Stimulated activated CD4-positive, alpha-beta T cell treated with anti-CD3 and anti-CD28 coated beads, Interleukin-1b, Interleukin-23, amount 100 ng/mL, for 24 hours (primary cell): ENCODE results near the gene AMDHD2.

Source experiments
- DNase-seq, 4 experiments: peaks; one replicate each; pipeline ENCODE4 v3.0.0-alpha.2; 2020; ENCODE audit warnings: low read depth in 4 of 4, low spot score in 1 of 4

Gene AMDHD2

DNA sequence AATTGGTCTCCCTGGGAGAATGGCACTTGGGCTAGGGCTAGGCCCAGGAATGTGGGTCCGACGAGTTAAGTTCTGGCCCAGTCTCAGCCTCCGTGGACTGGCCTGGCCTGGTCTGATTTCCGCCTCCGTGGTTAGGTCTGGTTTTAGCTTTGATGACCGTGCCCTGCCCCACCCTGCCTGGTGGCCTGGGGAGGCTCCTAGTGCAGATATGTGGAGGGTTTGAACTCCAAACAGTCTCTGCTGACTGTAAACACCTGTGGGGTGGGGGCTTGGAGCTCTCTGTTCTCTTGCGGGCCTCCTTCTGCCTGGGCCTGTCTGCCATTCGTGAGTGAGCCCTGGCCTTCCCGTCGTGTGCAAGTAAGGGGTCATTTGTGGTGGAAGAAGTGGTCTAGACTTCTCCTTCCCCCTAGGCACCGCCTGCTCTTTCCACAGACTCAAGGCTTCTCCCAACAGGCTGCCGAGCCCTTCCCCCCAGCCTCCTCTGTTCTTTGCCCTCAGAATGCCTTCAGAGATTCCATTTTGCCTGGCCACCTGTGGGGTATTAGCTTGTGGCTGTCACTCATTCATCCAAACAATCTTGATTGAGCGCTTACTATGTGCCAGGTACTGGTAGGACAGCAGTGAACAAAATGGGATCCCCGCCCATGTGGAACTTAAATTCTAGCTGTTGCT lies 4.9 kb upstream of the AMDHD2 start:
- no peak for DNase-seq

- DNase-seq, result no peak
These were observed 3.6 kb upstream of the AMDHD2 start for GRCh38 chr16:2516391-2517240.

DNA sequence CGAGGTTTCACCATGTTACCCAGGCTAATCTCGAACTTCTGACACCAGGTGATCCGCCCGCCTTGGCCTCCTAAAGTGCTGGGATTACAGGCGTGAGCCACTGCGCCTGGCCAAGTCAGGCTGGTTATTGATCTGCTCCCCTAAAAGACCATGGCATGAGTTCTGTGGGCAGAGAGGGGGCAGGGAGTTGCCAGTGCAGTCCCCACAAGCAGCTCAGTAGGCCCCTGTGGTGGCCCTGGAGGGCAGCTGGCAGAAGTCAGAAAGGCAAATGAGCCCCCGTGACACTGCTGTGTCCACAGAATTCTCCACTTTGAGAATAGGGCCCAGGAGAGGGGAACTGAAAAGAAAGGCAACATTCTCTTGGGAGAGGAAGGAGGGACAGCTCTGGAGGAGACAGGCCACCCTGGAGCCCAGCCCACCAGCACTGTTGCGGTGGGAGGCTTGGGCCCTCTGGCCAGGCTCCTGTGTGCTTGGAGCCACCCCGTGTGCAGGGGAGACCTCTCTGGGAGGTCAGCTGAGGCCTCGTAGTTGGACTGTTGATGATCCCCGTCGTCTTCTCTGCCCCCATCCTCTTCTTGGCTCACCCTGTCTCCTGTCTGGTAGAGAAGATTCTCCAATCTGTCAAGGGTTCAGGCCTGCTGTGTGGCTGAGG lies 2.1 kb upstream of the AMDHD2 start:
- no peak for DNase-seq

DNA sequence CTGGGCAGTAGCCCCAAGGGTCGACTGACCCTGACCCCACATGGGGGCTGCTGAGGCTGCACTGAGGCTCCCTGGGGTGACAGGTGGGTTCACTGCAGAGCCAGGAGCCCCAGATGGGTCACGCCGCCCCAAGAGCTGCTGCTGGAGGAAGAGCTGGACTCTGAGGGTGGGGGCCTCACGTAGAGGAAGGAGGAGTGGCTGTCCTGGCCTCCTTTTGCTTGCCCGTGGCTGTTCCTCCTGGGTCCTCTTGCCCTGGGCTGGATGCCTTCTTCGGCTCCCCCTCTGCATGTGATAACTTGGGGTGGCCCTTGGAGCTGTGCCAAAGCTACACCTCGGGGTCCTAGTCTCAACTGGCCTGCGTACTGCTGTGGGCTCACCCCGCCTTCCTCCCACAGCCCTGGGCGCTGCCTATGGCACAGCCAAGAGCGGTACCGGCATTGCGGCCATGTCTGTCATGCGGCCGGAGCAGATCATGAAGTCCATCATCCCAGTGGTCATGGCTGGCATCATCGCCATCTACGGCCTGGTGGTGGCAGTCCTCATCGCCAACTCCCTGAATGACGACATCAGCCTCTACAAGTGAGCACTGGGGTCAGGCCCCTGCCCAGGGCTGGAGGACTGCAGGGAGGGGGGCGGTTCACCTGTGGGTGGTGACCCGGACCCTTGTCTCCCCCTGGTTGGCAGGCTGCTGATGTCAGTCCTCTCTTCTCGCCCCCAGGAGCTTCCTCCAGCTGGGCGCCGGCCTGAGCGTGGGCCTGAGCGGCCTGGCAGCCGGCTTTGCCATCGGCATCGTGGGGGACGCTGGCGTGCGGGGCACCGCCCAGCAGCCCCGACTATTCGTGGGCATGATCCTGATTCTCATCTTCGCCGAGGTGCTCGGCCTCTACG lies 1.1 kb upstream of the AMDHD2 start:
- no peak for DNase-seq

DNA sequence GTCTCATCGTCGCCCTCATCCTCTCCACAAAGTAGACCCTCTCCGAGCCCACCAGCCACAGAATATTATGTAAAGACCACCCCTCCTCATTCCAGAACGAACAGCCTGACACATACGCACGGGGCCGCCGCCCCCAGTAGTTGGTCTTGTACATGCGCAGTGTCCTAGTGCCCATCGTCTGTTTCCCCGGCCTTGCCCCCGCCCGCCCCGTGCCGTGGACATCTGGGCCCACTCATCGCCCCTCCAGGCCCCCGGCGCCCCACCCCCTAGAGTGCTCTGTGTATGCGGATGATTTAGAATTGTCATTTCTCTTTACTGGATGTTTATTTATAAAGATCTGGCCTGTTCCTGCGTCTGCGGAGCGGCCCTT lies 475 bp upstream of the AMDHD2 start:
- DNase-seq, result no peak

DNA sequence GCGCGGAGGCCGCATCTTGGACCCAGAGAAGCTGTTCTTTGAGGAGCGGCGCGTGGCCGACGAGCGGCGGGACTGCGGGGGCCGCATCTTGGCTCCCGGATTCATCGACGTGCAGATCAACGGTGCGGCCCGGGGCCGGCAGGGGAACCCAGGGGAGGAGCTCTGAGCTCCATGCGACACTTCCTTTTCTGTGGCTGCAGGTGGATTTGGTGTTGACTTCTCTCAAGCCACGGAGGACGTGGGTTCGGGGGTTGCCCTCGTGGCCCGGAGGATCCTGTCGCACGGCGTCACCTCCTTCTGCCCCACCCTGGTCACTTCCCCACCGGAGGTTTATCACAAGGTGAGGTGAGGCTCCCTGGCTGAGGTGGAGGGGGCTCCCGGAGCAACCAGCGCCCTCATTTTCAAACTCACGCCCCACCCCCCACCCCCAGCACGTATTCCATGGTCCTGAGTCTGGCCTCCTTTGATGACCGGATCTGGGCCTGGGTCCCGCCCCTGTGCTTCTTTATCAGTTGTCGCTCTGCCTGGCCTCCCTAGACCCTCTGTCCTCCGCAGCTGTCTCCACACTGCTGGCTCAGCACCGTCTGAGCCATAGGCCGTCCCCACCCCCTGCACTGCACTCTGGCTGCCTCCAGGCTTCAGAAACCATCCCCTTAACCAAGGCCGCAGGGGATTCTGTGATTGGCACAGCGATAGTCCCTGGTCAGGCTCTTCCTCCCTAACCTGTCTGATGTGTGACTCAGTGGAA lies 787 bp downstream of the AMDHD2 start:
- peak in 1 of 4 experiments; percentile 33 for DNase-seq

- no peak for DNase-seq
These were observed 3.6 kb downstream of the AMDHD2 start for GRCh38 chr16:2523801-2524231.

- no peak for DNase-seq
These were observed 4.3 kb downstream of the AMDHD2 start for GRCh38 chr16:2524339-2524938.

DNA sequence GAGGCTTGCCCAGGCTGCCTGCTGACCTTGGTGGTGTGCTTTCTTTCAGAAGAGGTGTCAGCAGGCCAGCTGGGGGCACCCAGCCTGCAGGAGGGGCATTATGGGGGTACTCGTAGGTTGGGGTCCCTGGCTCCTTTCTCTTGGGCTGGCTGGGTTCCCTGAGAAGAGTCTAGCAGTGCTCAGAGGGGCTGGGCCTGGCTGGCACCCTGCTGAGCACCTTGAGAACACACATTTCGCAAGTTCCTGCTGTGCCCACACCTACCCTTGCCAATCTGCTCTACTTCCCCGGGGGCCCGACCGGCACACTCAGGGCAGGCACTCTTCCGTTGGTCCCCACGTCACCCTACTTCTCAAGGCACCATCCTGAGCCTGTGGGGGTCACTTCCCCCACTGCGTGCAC lies 6.0 kb downstream of the AMDHD2 start:
- DNase-seq, result no peak

DNA sequence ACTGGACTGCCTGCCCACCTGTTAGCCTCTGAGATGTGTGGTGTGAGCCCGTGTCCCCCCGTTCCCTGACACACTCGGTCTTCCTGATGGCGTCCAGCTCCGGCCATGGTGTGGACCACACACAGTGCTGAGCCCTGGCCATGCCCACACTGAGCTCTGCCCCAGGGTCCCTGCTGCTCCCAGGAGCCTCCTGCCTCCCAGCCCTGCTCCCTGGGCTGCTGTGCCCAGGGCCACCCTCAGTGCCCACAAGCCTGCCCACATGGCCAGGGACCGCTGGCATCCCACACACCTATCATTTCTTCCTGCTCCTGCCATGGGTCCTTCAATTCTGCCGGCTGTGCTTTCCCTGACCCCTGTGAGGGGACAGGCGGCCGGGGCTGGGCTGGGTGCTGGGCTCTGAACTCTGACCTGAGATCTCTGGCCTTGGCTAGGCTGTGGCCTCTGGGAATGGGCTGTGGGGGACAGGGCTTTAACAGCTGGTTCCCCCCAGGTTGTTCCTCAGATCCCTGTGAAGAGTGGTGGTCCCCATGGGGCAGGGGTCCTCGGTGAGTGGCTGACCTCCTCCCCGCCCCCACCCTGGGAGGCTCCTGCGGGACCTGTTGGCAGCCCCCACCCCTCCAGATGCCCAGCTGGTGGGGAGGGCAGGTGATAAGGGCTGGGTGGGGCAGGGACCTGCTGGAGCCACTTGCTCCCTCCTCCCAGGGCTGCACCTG lies 7.1 kb downstream of the AMDHD2 start:
- DNase-seq, result no peak

GRCh38 chr16:2527784-2528100 lies 7.6 kb downstream of the AMDHD2 start:
- DNase-seq, result no peak

DNA sequence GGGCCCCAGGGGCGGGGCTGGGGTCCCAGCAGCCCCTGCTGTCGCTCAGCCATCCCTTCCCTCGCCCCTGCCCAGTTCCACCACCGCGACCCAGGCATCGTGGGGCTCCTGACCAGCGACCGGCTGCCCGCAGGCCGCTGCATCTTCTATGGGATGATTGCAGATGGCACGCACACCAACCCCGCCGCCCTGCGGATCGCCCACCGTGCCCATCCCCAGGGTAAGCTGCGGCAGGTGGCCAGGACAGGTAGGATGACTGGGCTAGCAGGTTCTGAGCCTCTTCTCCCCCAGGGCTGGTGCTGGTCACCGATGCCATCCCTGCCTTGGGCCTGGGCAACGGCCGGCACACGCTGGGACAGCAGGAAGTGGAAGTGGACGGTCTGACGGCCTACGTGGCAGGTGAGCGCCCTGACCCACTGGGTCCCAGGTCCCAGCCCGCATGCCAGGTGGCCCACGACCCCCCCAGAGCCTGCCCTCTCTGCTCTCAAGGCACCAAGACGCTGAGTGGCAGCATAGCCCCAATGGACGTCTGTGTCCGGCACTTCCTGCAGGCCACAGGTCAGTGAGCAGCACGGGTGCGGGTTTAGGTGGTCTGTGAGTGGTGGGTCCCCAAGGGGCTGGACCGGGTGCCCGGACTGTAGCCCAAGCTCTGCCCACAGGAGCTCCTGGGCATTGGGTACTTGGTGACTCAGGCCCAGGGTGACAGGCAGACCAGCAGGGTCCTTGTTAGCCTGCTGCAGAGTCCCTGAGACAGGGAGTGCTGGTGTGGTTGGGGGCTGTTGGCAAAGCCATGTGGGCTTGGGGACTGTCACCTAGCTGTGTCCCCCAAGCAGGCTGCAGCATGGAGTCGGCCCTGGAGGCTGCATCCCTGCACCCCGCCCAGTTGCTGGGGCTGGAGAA lies 8.2 kb downstream of the AMDHD2 start:
- DNase-seq, result no peak

- no peak for DNase-seq
These were observed 9.1 kb downstream of the AMDHD2 start for GRCh38 chr16:2529061-2529931.

DNA sequence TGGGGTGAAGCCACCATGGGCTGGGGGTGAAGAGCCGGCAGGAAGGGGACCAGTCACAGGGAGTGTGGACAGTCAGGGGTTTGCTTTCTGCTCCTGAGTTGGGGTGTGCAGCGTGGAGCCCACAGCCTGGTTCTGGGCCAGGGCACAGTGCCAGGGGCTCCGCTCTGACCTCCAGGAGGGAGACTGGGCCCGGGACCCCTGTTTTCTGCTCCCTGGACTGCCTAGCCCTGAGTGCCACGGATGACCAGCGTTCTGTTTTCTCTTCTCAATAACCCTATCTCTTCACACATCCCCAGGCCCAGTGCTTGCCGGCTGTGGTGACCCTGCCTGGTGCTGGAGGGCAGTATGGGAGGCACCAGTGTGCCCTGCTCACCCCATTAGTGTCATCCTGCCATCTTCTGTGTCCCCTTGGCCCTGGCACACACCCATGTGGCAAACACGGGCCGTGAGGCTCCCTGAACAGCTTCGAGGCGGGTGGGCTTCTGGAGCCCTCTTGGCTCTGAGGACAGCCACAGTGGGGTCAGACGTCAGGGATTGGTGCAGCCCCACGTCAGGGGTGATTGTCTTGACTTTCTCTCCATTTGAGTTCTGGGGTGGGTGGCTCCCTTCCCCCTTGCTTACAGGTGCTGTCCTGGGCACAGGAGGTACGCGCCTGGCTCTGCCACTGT lies 9.9 kb downstream of the AMDHD2 start:
- DNase-seq, result no peak

GRCh38 chr16:2530629-2531318 lies 10.6 kb downstream of the AMDHD2 start:
- DNase-seq, result no peak

- no peak for DNase-seq
These were observed 11.2 kb downstream of the AMDHD2 start, which contains the start of gene CEMP1 for GRCh38 chr16:2531371-2531695. TSS of gene CEMP1 (minus strand) at chr16:2531408. CDS start at chr16:2531073, 335 bp downstream.
